Type B pancreatic cell (in vitro differentiated cells): Measurements from ENCODE around the gene MAS1L. TPM values are rescaled to one million over a fixed set of nuclear protein-coding genes. Genes with fewer than 3 reads are reported as not detected.

Experiments
- DNase-seq: peaks from one replicate; pipeline ENCODE4 v3.0.0; 2021; ENCODE audit warnings: mixed read lengths; ENCODE audit not compliant: unreplicated experiment; ENCODE audit errors: extremely low spot score
- H3K27ac Mint-ChIP-seq: 2 replicates; pipeline ENCODE4 v1.8.0; 2021; ENCODE audit warnings: mild to moderate bottlenecking, mixed read lengths
- H3K27me3 Mint-ChIP-seq: 2 replicates; pipeline ENCODE4 v1.8.0; 2021; ENCODE audit warnings: mixed read lengths
- H3K36me3 Mint-ChIP-seq: 2 replicates; pipeline ENCODE4 v1.8.0; 2021; ENCODE audit warnings: mixed read lengths
- H3K4me1 Mint-ChIP-seq: one replicate; pipeline ENCODE4 v1.8.0; 2021; ENCODE audit warnings: mixed read lengths; ENCODE audit not compliant: unreplicated experiment
- H3K4me3 Mint-ChIP-seq: 2 replicates; pipeline ENCODE4 v1.8.0; 2021; ENCODE audit warnings: mild to moderate bottlenecking, mixed read lengths
- H3K9me3 Mint-ChIP-seq: 2 replicates; pipeline ENCODE4 v1.8.0; 2021; ENCODE audit warnings: mixed read lengths
- total RNA-seq: library from RNA; stranded (reverse); gene quantifications from 2 replicates; pipeline ENCODE4 v1.2.1, GENCODE V29; 2021; ENCODE audit warnings: low replicate concordance
- TF ChIP-seq, protein P1 (sequence below): fragments of 200-600 bp; sonication (generic); conservative IDR thresholded peaks from 2 replicates; pipeline ENCODE4 v1.5.0; 2021; ENCODE audit warnings: antibody characterized with exemption, mild to moderate bottlenecking

MAS1L gene
- total RNA-seq, 1 donor from 2014 or later = not detected

DNA sequence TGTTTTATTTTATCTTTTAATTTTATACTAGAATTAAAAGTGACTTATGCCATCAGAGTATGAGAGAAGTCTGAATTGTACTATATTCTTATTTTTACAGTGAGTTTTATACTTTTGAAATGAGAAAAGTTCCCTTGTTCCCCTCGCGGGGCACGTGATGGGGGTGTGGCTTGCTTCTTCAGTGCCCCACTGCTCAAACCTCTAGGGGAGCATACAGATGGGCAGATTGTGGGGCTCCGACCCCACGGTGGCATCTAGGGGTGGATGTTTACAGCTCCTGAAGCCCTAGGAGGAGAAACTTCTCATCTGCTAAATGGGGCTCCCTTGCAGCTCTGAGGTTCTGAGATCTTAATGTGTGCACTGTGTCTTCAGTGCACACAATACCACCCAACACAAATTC, 11.9 kb upstream of the MAS1L start:
- H3K9me3 Mint-ChIP-seq = no peaks in the 10 kb centered on the region
- no peaks in the 10 kb centered on the region for H3K4me1 Mint-ChIP-seq
- H3K27ac Mint-ChIP-seq = no peak overlapping the region
- no peak for DNase-seq
- peaks cover 19% of the 10 kb centered on the region for H3K27me3 Mint-ChIP-seq
- H3K36me3 Mint-ChIP-seq = no peaks in the 10 kb centered on the region
- H3K4me3 Mint-ChIP-seq = no peak overlapping the region
- TF ChIP-seq, protein P1, sequence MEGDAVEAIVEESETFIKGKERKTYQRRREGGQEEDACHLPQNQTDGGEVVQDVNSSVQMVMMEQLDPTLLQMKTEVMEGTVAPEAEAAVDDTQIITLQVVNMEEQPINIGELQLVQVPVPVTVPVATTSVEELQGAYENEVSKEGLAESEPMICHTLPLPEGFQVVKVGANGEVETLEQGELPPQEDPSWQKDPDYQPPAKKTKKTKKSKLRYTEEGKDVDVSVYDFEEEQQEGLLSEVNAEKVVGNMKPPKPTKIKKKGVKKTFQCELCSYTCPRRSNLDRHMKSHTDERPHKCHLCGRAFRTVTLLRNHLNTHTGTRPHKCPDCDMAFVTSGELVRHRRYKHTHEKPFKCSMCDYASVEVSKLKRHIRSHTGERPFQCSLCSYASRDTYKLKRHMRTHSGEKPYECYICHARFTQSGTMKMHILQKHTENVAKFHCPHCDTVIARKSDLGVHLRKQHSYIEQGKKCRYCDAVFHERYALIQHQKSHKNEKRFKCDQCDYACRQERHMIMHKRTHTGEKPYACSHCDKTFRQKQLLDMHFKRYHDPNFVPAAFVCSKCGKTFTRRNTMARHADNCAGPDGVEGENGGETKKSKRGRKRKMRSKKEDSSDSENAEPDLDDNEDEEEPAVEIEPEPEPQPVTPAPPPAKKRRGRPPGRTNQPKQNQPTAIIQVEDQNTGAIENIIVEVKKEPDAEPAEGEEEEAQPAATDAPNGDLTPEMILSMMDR = no peak

DNA sequence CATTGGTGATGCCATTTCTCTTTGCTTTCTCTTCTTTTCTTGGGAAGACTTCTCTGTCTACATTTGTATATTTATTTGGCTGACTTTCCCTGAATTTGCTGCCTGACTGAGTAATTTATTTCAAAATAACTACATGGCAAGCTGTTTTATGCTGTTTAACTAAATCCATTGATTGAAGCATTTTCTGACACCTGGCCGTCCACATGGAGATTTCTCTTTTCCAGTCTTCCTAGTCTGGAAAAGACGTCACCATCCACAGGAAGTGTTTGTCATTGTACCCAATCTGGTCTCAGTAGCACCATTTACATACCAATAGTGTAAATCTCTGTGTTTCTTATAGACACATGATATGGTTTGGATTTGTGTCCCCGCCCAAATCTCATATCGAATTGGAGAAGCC, 9.2 kb upstream of the MAS1L start:
- Mint-ChIP-seq H3K9me3 (no peaks in the 10 kb centered on the region), H3K27me3 (peaks cover 30% of the 10 kb centered on the region), H3K4me1 (no peaks in the 10 kb centered on the region), H3K27ac (no peak overlapping the region), H3K4me3 (no peak overlapping the region), H3K36me3 (no peaks in the 10 kb centered on the region)
- TF ChIP-seq, protein P1 = no peak
- DNase-seq = no peak

DNA sequence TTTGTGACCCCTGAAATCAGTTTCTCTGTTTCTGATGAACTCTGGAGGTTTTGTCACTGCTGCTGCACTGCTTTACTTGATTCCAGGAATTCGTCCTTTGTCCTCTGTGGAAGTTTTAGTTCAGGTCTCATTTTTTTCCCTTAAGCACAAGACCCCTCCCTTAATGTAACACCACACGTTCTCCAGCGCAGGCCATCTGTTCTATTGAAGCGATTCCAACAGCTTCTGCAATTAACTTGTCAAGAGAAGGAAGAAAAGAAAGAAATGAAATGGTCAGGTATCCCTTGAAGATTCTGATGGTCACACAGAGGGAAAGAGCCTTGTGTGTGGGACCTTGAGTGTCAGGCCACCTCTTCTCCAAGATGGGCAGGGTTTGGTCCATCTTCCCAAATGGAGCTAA, 7.8 kb upstream of the MAS1L start:
- Mint-ChIP-seq H3K4me1 (no peaks in the 10 kb centered on the region), H3K36me3 (no peaks in the 10 kb centered on the region), H3K27me3 (peaks cover 30% of the 10 kb centered on the region), H3K9me3 (no peaks in the 10 kb centered on the region), H3K4me3 (no peak overlapping the region), H3K27ac (no peak overlapping the region)
- TF ChIP-seq, protein P1 = no peak
- DNase-seq = no peak

DNA sequence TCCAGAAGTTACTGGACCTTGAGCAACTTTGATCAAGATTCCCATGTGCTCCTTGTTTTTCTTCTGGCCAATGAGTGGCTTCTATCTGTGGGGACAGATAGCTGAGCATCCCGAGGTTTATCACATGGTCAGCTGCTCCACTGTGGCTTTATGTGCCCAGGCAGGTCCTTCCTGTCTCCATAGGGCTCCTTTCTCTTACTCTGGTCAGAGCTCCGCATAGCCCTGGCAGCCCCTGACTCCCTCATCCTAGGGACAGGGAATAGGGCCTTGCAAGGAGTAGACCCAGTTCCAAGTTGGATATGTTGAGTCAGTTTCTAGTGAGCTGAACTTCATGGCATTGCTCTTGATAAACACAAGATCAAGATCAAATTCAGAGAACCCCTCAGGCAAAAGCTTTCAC, 6.4 kb upstream of the MAS1L start:
- Mint-ChIP-seq H3K4me3 (no peak overlapping the region), H3K27ac (no peak overlapping the region), H3K4me1 (no peaks in the 10 kb centered on the region), H3K9me3 (no peaks in the 10 kb centered on the region), H3K36me3 (no peaks in the 10 kb centered on the region), H3K27me3 (peaks cover 30% of the 10 kb centered on the region)
- TF ChIP-seq, protein P1 = no peak
- no peak for DNase-seq

DNA sequence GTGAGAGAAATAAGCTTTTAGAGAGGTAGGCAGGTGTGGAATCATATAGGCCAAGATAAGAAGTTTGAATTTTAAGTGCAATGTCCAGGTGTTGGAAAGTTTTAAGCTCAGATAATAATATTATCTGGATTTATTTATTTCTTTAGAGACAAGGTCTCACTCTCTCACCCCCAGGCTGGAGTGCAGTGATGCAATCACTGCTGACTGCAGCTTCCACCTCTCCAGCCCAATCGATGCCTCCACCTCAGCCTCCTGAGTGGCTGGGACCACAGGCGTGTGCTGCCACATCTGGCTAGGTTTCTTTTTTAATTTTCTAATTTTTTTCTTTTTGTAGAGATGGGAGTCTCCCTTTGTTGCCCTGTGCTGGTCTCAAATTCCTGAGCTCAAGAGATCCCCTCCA, 5.5 kb upstream of the MAS1L start:
- H3K27me3 Mint-ChIP-seq = peaks cover 27% of the 10 kb centered on the region
- H3K4me1 Mint-ChIP-seq = no peaks in the 10 kb centered on the region
- no peak overlapping the region for H3K27ac Mint-ChIP-seq
- no peak overlapping the region for H3K4me3 Mint-ChIP-seq
- TF ChIP-seq, protein P1 = no peak
- H3K36me3 Mint-ChIP-seq = no peaks in the 10 kb centered on the region
- no peaks in the 10 kb centered on the region for H3K9me3 Mint-ChIP-seq
- DNase-seq = no peak

DNA sequence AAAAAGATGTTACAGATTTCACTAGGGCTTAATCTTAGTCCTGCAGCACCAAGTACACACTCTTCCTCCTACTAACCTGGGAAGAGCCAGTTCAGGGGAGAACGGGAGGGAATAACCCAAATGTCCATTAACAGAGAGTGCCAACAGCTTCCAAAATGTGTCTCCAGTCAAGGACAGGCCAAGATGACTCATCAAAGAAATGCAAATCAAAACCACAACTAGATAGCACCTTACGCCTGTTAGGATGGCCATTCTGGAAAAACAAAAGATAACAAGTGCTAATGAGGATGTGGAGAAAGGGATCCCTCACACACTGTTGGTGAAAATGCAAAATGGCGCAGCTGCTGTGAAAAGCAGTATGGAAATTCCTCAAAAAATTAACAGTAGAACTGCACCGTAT, 3.8 kb upstream of the MAS1L start:
- no peak for DNase-seq
- TF ChIP-seq, protein P1 = no peak
- H3K4me1 Mint-ChIP-seq = no peaks in the 10 kb centered on the region
- H3K27me3 Mint-ChIP-seq = peaks cover 21% of the 10 kb centered on the region
- no peak overlapping the region for H3K27ac Mint-ChIP-seq
- no peaks in the 10 kb centered on the region for H3K36me3 Mint-ChIP-seq
- H3K9me3 Mint-ChIP-seq = no peaks in the 10 kb centered on the region
- no peak overlapping the region for H3K4me3 Mint-ChIP-seq
